ENCODE results near the gene ZNF74.
"Not testable (repeated sequence)": the region's sequence is repeated elsewhere in the genome, so short reads cannot be mapped to it uniquely, and the experiment has no call there.

ZNF74 gene

DNA sequence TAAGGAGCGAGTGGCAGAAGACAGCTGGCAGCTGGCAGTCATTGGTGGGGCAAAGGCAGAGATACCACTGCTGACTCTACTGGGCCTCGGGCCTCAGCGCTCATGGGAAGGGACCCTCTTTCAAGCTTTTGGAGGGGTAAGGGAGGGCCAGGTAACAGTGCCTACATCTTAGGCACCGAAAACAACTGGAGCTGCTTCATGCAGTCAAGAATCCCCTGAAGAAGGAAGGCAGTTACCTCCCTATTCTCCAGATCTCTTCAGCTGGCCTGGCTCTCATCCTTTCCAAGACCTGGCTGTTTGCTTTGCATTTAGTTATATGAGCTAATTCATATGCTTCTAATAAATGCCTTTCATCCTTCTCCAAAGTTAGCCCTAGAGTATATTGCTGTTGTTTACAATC is 15.8 kb upstream of the ZNF74 start:
- Histone ChIP-seq H3K9ac (ENCODE audit: low read depth, low read length) (no peak overlapping the region), H3K36me3 (ENCODE audit: insufficient read depth, low read length) (no peaks in the 10 kb centered on the region), H3K4me3 (ENCODE audit: low read depth in 1 of 2, low read length in 2 of 2) (no peak overlapping the region), H3K4me2 (ENCODE audit: insufficient read depth, low read length) (no peak overlapping the region), H3K27me3 (ENCODE audit: insufficient read depth, low read length, poor library complexity) (no peaks in the 10 kb centered on the region), H3K9me3 (ENCODE audit: insufficient read depth, low read length, severe bottlenecking) (no peaks in the 10 kb centered on the region), H3K4me1 (ENCODE audit: insufficient read depth, low read length) (no peaks in the 10 kb centered on the region), H3K79me2 (ENCODE audit: insufficient read depth, low read length) (no peaks in the 10 kb centered on the region), H3K27ac (ENCODE audit: low read length) (no peak overlapping the region), H4K20me1 (ENCODE audit: insufficient read depth, low read length) (no peaks in the 10 kb centered on the region), H2AFZ (ENCODE audit: low read depth, low read length) (no peak overlapping the region)
- no peak for ATAC-seq (ENCODE audit: insufficient read depth, low read depth)
- TF ChIP-seq CTCF (IDR thresholded peaks at IDR 0.05; ENCODE audit: borderline replicate concordance, extremely low read depth, low read length, poor library complexity, severe bottlenecking) (no peak), EZH2 (IDR thresholded peaks at IDR 0.05; ENCODE audit: borderline replicate concordance, low read depth, low read length, severe bottlenecking) (no peak)
- no peak for DNase-seq

GRCh38 chr22:20378684-20379083 is 15.3 kb upstream of the ZNF74 start:
- not testable (repeated sequence) for H4K20me1 ChIP-seq (ENCODE audit: insufficient read depth, low read length); H3K4me1 ChIP-seq (ENCODE audit: insufficient read depth, low read length); H3K4me2 ChIP-seq (ENCODE audit: insufficient read depth, low read length)

DNA sequence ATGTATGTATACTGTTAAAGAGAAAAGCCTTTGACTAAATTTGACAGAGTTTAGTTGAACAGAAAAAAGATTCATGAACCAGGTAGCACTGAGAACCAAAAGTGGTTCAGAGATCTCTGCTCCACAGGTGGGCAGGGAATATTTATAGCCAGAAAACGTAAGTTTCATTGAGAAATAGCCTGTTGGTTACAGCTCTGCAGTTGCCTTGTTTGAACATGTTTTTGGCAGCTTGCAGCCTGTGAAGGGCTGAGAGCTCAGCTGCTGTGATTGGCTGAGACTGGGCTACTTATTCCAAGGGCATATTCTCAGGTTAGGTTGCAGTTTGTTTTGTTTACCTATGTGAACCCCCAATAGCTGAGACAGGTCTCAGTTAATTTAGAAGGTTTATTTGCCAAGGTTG is 13.5 kb upstream of the ZNF74 start:
- no peak overlapping the region for H3K9ac ChIP-seq (ENCODE audit: low read depth, low read length)
- TF ChIP-seq EZH2 (IDR thresholded peaks at IDR 0.05; ENCODE audit: borderline replicate concordance, low read depth, low read length, severe bottlenecking) = no peak
- no peak for TF ChIP-seq CTCF (IDR thresholded peaks at IDR 0.05; ENCODE audit: borderline replicate concordance, extremely low read depth, low read length, poor library complexity, severe bottlenecking)
- H3K27ac ChIP-seq (ENCODE audit: low read length) = no peak overlapping the region
- H3K36me3 ChIP-seq (ENCODE audit: insufficient read depth, low read length) = no peaks in the 10 kb centered on the region
- H3K9me3 ChIP-seq (ENCODE audit: insufficient read depth, low read length, severe bottlenecking) = no peaks in the 10 kb centered on the region
- peaks cover 2% of the 10 kb centered on the region for H3K27me3 ChIP-seq (ENCODE audit: insufficient read depth, low read length, poor library complexity)
- no peak for DNase-seq
- no peak overlapping the region for H2AFZ ChIP-seq (ENCODE audit: low read depth, low read length)
- no peaks in the 10 kb centered on the region for H4K20me1 ChIP-seq (ENCODE audit: insufficient read depth, low read length)
- ATAC-seq (ENCODE audit: insufficient read depth, low read depth) = no peak
- no peaks in the 10 kb centered on the region for H3K79me2 ChIP-seq (ENCODE audit: insufficient read depth, low read length)
- H3K4me3 ChIP-seq (ENCODE audit: low read depth in 1 of 2, low read length in 2 of 2) = no peak overlapping the region
- H3K4me2 ChIP-seq (ENCODE audit: insufficient read depth, low read length) = no peak overlapping the region
- H3K4me1 ChIP-seq (ENCODE audit: insufficient read depth, low read length) = no peaks in the 10 kb centered on the region

More at GRCh38 chr22:20378684-20379083, 15.3 kb upstream of the ZNF74 start:
- DNase-seq; H3K4me3 ChIP-seq (ENCODE audit: low read depth in 1 of 2, low read length in 2 of 2); H3K36me3 ChIP-seq (ENCODE audit: insufficient read depth, low read length); H3K27ac ChIP-seq (ENCODE audit: low read length); H3K27me3 ChIP-seq (ENCODE audit: insufficient read depth, low read length, poor library complexity); ATAC-seq (ENCODE audit: insufficient read depth, low read depth); H2AFZ ChIP-seq (ENCODE audit: low read depth, low read length); H3K9me3 ChIP-seq (ENCODE audit: insufficient read depth, low read length, severe bottlenecking); H3K9ac ChIP-seq (ENCODE audit: low read depth, low read length); H3K79me2 ChIP-seq (ENCODE audit: insufficient read depth, low read length): not testable (repeated sequence)

GRCh38 chr22:20383538-20383937 is 10.4 kb upstream of the ZNF74 start:
- no peaks in the 10 kb centered on the region for H3K4me1 ChIP-seq (ENCODE audit: insufficient read depth, low read length)
- H3K4me3 ChIP-seq (ENCODE audit: low read depth in 1 of 2, low read length in 2 of 2) = no peak overlapping the region
- DNase-seq (no peak), ATAC-seq (ENCODE audit: insufficient read depth, low read depth) (no peak)
- H4K20me1 ChIP-seq (ENCODE audit: insufficient read depth, low read length) = no peaks in the 10 kb centered on the region
- TF ChIP-seq EZH2 (IDR thresholded peaks at IDR 0.05; ENCODE audit: borderline replicate concordance, low read depth, low read length, severe bottlenecking) (no peak), CTCF (IDR thresholded peaks at IDR 0.05; ENCODE audit: borderline replicate concordance, extremely low read depth, low read length, poor library complexity, severe bottlenecking) (no peak)
- peaks cover 2% of the 10 kb centered on the region for H3K27me3 ChIP-seq (ENCODE audit: insufficient read depth, low read length, poor library complexity)
- H3K9me3 ChIP-seq (ENCODE audit: insufficient read depth, low read length, severe bottlenecking) = no peaks in the 10 kb centered on the region
- no peak overlapping the region for H2AFZ ChIP-seq (ENCODE audit: low read depth, low read length)
- H3K27ac ChIP-seq (ENCODE audit: low read length) = no peak overlapping the region
- no peak overlapping the region for H3K9ac ChIP-seq (ENCODE audit: low read depth, low read length)
- no peak overlapping the region for H3K4me2 ChIP-seq (ENCODE audit: insufficient read depth, low read length)
- no peaks in the 10 kb centered on the region for H3K79me2 ChIP-seq (ENCODE audit: insufficient read depth, low read length)
- no peaks in the 10 kb centered on the region for H3K36me3 ChIP-seq (ENCODE audit: insufficient read depth, low read length)

All from DND-41 (cell line).